OCI-LY7 (cell line): Measurements from ENCODE around the gene WDR19. TPM values are rescaled to one million over a fixed set of nuclear protein-coding genes. Genes with fewer than 3 reads are reported as not detected.
A peak's percentile ranks its signal among the peaks of the same experiment; 100 is the strongest.
"Not testable (repeated sequence)": the region's sequence is repeated elsewhere in the genome, so short reads cannot be mapped to it uniquely, and the experiment has no call there.

ENCODE experiments used
- BruUV-seq: library from RNA; stranded (reverse); fragments of 400-500 nt; replicated peaks from 2 replicates; lab custom pipeline; 2021; lab: Mats Ljungman, UMichigan
- CTCF ChIA-PET: fragments of 300-600 bp; sonication (Branson Sonifier 250); formaldehyde crosslinking; loops from one replicate; lab custom pipeline; 2022; ENCODE audit warnings: antibody characterized with exemption; ENCODE audit not compliant: unreplicated experiment; lab: Charles Lee
- POLR2A ChIA-PET: fragments of 300-600 bp; sonication (Branson Sonifier 250); formaldehyde crosslinking; loops from one replicate; lab custom pipeline; 2022; ENCODE audit warnings: antibody characterized with exemption; lab: Charles Lee
- DNase-seq: peaks from one replicate; pipeline ENCODE4 v3.0.0-alpha.2; 2015; ENCODE audit warnings: low spot score
- H2AFZ ChIP-seq: fragments of 200-600 bp; sonication (generic), shearing (Covaris generic); 2 replicates; pipeline ENCODE4 v1.6.1; 2014; ENCODE audit warnings: mild to moderate bottlenecking, antibody characterized with exemption, low read length, moderate library complexity
- H3K27ac ChIP-seq: fragments of 200-600 bp; sonication (generic); 2 replicates; pipeline ENCODE4 v1.5.1; 2014; ENCODE audit warnings: mixed run types, low read depth, mild to moderate bottlenecking, moderate library complexity, low read length, inconsistent platforms; ENCODE audit not compliant: poor library complexity, severe bottlenecking
- H3K36me3 ChIP-seq: fragments of 200-600 bp; sonication (generic); 2 replicates; pipeline ENCODE4 v1.6.1; 2014; ENCODE audit warnings: mild to moderate bottlenecking, antibody characterized with exemption, low read length, moderate library complexity, mixed read lengths; ENCODE audit not compliant: insufficient read depth
- H3K4me1 ChIP-seq: fragments of 200-600 bp; sonication (generic); 2 replicates; pipeline ENCODE4 v1.5.1; 2014; ENCODE audit warnings: mild to moderate bottlenecking, low read length; ENCODE audit not compliant: insufficient read depth, poor library complexity, severe bottlenecking
- H3K4me2 ChIP-seq: fragments of 200-600 bp; sonication (generic); 2 replicates; pipeline ENCODE4 v1.6.1; 2014; ENCODE audit warnings: mild to moderate bottlenecking, low read length
- H3K4me3 ChIP-seq: fragments of 200-600 bp; sonication (generic); 2 replicates; pipeline ENCODE4 v1.5.1; 2014; ENCODE audit warnings: mild to moderate bottlenecking, low read depth, low read length; ENCODE audit not compliant: poor library complexity, severe bottlenecking
- H3K79me2 ChIP-seq: fragments of 200-600 bp; sonication (generic); 2 replicates; pipeline ENCODE4 v1.6.1; 2016; ENCODE audit warnings: low read depth, mild to moderate bottlenecking, low read length, moderate library complexity, mixed read lengths; ENCODE audit not compliant: insufficient read depth
- H3K9me2 ChIP-seq: fragments of 200-600 bp; sonication (generic); 2 replicates; pipeline ENCODE4 v1.6.1; 2016; ENCODE audit warnings: mild to moderate bottlenecking, low read length, mixed read lengths; ENCODE audit not compliant: insufficient read depth
- H3K9me3 ChIP-seq: fragments of 200-600 bp; sonication (generic); 2 replicates; pipeline ENCODE4 v1.6.1; 2014; ENCODE audit warnings: mild to moderate bottlenecking, mixed run types, low read length, mixed read lengths
- H4K20me1 ChIP-seq: fragments of 200-600 bp; sonication (generic); 2 replicates; pipeline ENCODE4 v1.6.1; 2014; ENCODE audit warnings: mild to moderate bottlenecking, antibody characterized with exemption, low read length, moderate library complexity, mixed read lengths; ENCODE audit not compliant: insufficient read depth
- CTCF ChIP-seq: fragments of 200-600 bp; sonication (generic); conservative IDR thresholded peaks from 2 replicates; pipeline ENCODE4 v1.5.1; 2014; ENCODE audit warnings: mild to moderate bottlenecking, antibody characterized with exemption, low read length, moderate library complexity, mixed read lengths
- EZH2phosphoT487 ChIP-seq: fragments of 200-600 bp; sonication (generic); IDR thresholded peaks from 2 replicates; pipeline ENCODE4 v1.6.1; 2018; ENCODE audit warnings: low read depth, borderline replicate concordance, mild to moderate bottlenecking, mixed run types, antibody characterized with exemption, low read length, moderate library complexity, mixed read lengths
- intact Hi-C: fragments of 100-400 bp; cut with micrococcal nuclease; formaldehyde crosslinking; loops from one replicate; pipeline ENCODE4 v1.10.0; 2022; ENCODE audit not compliant: unreplicated experiment
- total RNA-seq, 2 experiments: library from RNA; depleted of rRNA in 1 of 2; stranded (reverse); fragments of >200 nt in 1 of 2; shearing (Covaris generic) in 1 of 2; gene quantifications; 2 replicates each; pipeline ENCODE4 v1.2.3, GENCODE V29; 2014 to 2022

The WDR19 gene
- total RNA-seq, 2 experiments from 2014 or later = 41.2 to 47.5 TPM

DNA sequence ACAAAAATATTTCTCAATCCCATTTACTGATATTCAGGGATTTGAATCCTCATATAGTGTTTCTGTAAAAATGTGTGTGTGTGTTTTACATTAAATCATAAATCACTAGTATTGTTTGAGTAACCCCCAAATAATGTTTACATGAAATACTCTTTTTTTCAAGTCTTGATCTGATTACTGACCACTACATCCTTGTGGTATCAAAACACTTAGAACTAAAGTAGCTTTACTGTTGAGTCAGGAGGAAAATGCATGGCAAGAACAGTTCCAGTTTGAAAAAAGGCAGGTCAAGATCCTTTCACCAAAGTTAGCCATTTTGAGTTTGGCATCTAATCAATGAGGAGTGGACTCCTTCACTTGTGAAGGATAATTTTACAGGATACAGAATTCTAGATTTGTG is 3.6 kb upstream of the WDR19 start:
- no peak for TF ChIP-seq CTCF
- TF ChIP-seq EZH2phosphoT487 = no peak
- ChIA-PET POLR2A (interaction anchor here (2.3 to 7.0 kb wide), 2 partner anchors 9 to 13 kb away, joined by 11 to 69 read pairs; no protein-coding TSS in a partner anchor), CTCF (no interaction called here)
- Histone ChIP-seq H4K20me1 (no peaks in the 10 kb centered on the region), H3K36me3 (no peaks in the 10 kb centered on the region), H3K9me2 (no peaks in the 10 kb centered on the region), H3K4me1 (peaks cover 14% of the 10 kb centered on the region), H3K4me3 (no peak overlapping the region), H3K9me3 (peaks cover under 1% of the 10 kb centered on the region; the same call in 1 of the 2 replicates), H2AFZ (peak overlapping the region; percentile 60; the same call in 1 of the 2 replicates), H3K4me2 (no peak overlapping the region), H3K79me2 (no peaks in the 10 kb centered on the region; the same call in 1 of the 2 replicates), H3K27ac (no peak overlapping the region)
- intact Hi-C loops = no loop called here
- no TSS peak for BruUV-seq
- DNase-seq = no peak

DNA sequence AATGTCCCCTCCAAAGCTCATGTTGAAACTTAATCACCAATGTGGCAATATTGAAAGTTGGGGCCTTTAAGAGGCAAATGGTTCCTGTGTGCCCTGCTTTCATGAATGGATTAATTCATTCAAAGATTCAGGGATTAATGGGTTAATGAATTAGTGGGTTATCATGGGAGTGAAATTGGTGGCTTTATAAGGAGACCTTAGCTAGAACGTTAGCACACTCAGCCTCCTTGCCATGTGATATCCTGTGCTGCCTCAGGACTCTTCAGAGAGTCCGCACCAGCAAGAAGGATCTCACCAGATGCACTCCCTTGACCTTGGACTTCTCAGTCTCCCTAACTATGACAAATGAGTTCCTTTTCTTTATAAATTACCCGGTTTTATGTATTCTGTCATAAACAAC is 2.6 kb upstream of the WDR19 start:
- Histone ChIP-seq H3K4me2 (no peak overlapping the region), H3K4me3 (no peak overlapping the region), H3K36me3 (no peaks in the 10 kb centered on the region), H4K20me1 (no peaks in the 10 kb centered on the region), H3K4me1 (peaks cover 17% of the 10 kb centered on the region), H3K27ac (no peak overlapping the region), H2AFZ (peak overlapping the region; percentile 60), H3K9me2 (no peaks in the 10 kb centered on the region), H3K79me2 (no peaks in the 10 kb centered on the region; the same call in 1 of the 2 replicates), H3K9me3 (no peaks in the 10 kb centered on the region)
- no peak for TF ChIP-seq CTCF
- TF ChIP-seq EZH2phosphoT487 = no peak
- intact Hi-C loops = loop anchor here (5.0 kb wide), 2 partner anchors 178 to 277 kb away; no protein-coding TSS in a partner anchor
- no peak for DNase-seq
- POLR2A ChIA-PET = interaction anchor here (0.6 to 7.0 kb wide), 3 partner anchors 10 to 187 kb away, joined by 4 to 69 read pairs (median 11); no protein-coding TSS in a partner anchor
- BruUV-seq = no TSS peak
- CTCF ChIA-PET = no interaction called here

DNA sequence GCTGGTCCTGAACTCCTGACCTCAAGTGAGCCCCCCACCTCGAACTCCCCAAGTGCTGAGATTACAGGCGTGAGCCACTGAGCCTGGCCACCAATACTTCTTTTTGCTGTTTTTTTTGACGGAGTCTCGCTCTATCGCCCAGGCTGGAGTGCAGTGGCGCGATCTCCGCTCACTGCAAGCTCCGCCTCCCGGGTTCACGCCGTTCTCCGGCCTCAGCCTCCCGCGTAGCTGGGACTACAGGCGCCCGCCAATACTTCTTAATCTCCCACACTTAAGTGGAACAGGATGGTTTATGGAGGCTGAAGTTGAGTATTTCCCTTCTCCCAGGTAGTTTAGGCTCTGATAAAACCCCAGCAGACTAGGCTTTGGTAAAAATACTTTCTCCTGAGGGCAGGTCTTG is 1.7 kb upstream of the WDR19 start:
- H2AFZ ChIP-seq = not testable (repeated sequence)
- intact Hi-C loops = loop anchor here (5.0 kb wide), 2 partner anchors 177 to 278 kb away; no protein-coding TSS in a partner anchor
- CTCF ChIA-PET = interaction anchor here (1.1 kb wide), 2 partner anchors 9 to 15 kb away, joined by 3 to 5 read pairs; no protein-coding TSS in a partner anchor

More for the DNA sequence above, 1.7 kb upstream of the WDR19 start:
- not testable (repeated sequence) for BruUV-seq, H3K9me2 ChIP-seq, H3K9me3 ChIP-seq, H3K4me3 ChIP-seq, H3K79me2 ChIP-seq, H4K20me1 ChIP-seq, DNase-seq, H3K36me3 ChIP-seq, H3K4me2 ChIP-seq, H3K27ac ChIP-seq
- POLR2A ChIA-PET = interaction anchor here (0.7 to 7.0 kb wide), 3 partner anchors 11 to 31 kb away, joined by 3 to 69 read pairs (median 11); no protein-coding TSS in a partner anchor
- H3K4me1 ChIP-seq = peaks cover 17% of the 10 kb centered on the region
